IMR-90 (cell line): ENCODE measurements around the gene SYPL2. TPM values are rescaled to one million over a fixed set of nuclear protein-coding genes. Genes with fewer than 3 reads are reported as not detected.

ENCODE experiments used
- ATAC-seq: fragments of 200-7000 bp; cut with Tn5 transposase; 2 replicates; pipeline ENCODE4 v1.9.1; 2020; ENCODE audit warnings: low read depth, mild to moderate bottlenecking, moderate library complexity
- BruUV-seq: library from RNA; stranded (reverse); fragments of 400-500 nt; replicated peaks from 2 replicates; lab custom pipeline; 2021; lab: Mats Ljungman, UMichigan
- CTCF ChIA-PET: fragments of 300-600 bp; formaldehyde crosslinking; extraction: SDS; loops from one replicate; lab custom pipeline; 2021; ENCODE audit warnings: antibody characterized with exemption; lab: Yijun Ruan, JAX
- POLR2A ChIA-PET: fragments of 300-600 bp; sonication (Branson Sonifier 250); formaldehyde crosslinking; loops from one replicate; lab custom pipeline; 2022; ENCODE audit warnings: antibody characterized with exemption; ENCODE audit not compliant: unreplicated experiment; lab: Charles Lee
- DNase-seq: peaks from one replicate; pipeline ENCODE4 v3.0.0; 2013
- H2AFZ ChIP-seq: replicated peaks from 2 replicates; pipeline ENCODE3; 2013; ENCODE audit warnings: low read length, mild to moderate bottlenecking; ENCODE audit not compliant: poor library complexity
- H2AK5ac ChIP-seq: 2 replicates; pipeline ENCODE4 v1.6.1; 2013; ENCODE audit warnings: low read depth, low read length, inconsistent platforms
- H2AK9ac ChIP-seq: replicated peaks from 2 replicates; pipeline ENCODE3; 2013; ENCODE audit warnings: mild to moderate bottlenecking, low read depth, low read length, moderate library complexity; ENCODE audit not compliant: poor library complexity
- H2BK120ac ChIP-seq: 2 replicates; pipeline ENCODE4 v1.6.1; 2013; ENCODE audit warnings: low read depth, low read length, inconsistent platforms
- H2BK15ac ChIP-seq: 3 replicates; pipeline ENCODE4 v1.6.1; 2013; ENCODE audit warnings: low read depth, low read length, inconsistent platforms
- H2BK20ac ChIP-seq: 2 replicates; pipeline ENCODE4 v1.6.1; 2013; ENCODE audit warnings: low read depth, mild to moderate bottlenecking, inconsistent platforms, low read length, moderate library complexity
- H2BK5ac ChIP-seq: 2 replicates; pipeline ENCODE4 v1.6.1; 2013; ENCODE audit warnings: mild to moderate bottlenecking, low read depth, low read length, inconsistent platforms; ENCODE audit not compliant: poor library complexity, severe bottlenecking
- H3K14ac ChIP-seq: replicated peaks from 2 replicates; pipeline ENCODE4 v1.6.1; 2013; ENCODE audit warnings: low read depth, low read length, inconsistent platforms
- H3K18ac ChIP-seq: 2 replicates; pipeline ENCODE4 v1.6.1; 2013; ENCODE audit warnings: low read depth, low read length, control low read depth
- H3K23ac ChIP-seq: 2 replicates; pipeline ENCODE4 v1.6.1; 2013; ENCODE audit warnings: low read depth, low read length, inconsistent platforms
- H3K27ac ChIP-seq: 2 replicates; pipeline ENCODE4 v1.5.1; 2013; ENCODE audit warnings: mild to moderate bottlenecking, control low read depth, low read length; ENCODE audit not compliant: insufficient read depth
- H3K27me3 ChIP-seq: 2 replicates; pipeline ENCODE4 v1.6.1; 2013; ENCODE audit warnings: low read length; ENCODE audit not compliant: control insufficient read depth, insufficient read depth
- H3K36me3 ChIP-seq: 2 replicates; pipeline ENCODE4 v1.6.1; 2013; ENCODE audit warnings: low read length, mixed read lengths; ENCODE audit not compliant: control insufficient read depth, insufficient read depth
- H3K4ac ChIP-seq: 2 replicates; pipeline ENCODE4 v1.6.1; 2013; ENCODE audit warnings: low read depth, low read length, inconsistent platforms
- H3K4me1 ChIP-seq: 2 replicates; pipeline ENCODE4 v1.6.1; 2013; ENCODE audit warnings: low read length, mixed read lengths; ENCODE audit not compliant: control insufficient read depth, insufficient read depth
- H3K4me2 ChIP-seq: 2 replicates; pipeline ENCODE4 v1.6.1; 2013; ENCODE audit warnings: low read depth, mild to moderate bottlenecking, control low read depth, low read length, moderate library complexity
- H3K4me3 ChIP-seq: 2 replicates; pipeline ENCODE4 v1.5.1; 2013; ENCODE audit warnings: low read depth, mild to moderate bottlenecking, control low read depth, low read length, moderate library complexity; ENCODE audit not compliant: insufficient read depth
- H3K56ac ChIP-seq: 2 replicates; pipeline ENCODE4 v1.6.1; 2013; ENCODE audit warnings: low read length, inconsistent platforms; ENCODE audit not compliant: insufficient read depth; ENCODE audit errors: extremely low read depth
- H3K79me1 ChIP-seq, 2 experiments: 2 replicates each; pipeline ENCODE4 v1.6.1; 2013; ENCODE audit warnings: low read length in 2 of 2, inconsistent platforms in 1 of 2, low read depth in 1 of 2
- H3K9ac ChIP-seq: 2 replicates; pipeline ENCODE4 v1.6.1; 2013; ENCODE audit warnings: low read depth, low read length, control low read depth
- H3K9me1 ChIP-seq: 2 replicates; pipeline ENCODE4 v1.6.1; 2013; ENCODE audit warnings: low read length, inconsistent platforms; ENCODE audit not compliant: insufficient read depth
- H3K9me3 ChIP-seq: 2 replicates; pipeline ENCODE4 v1.6.1; 2013; ENCODE audit warnings: low read length; ENCODE audit not compliant: control insufficient read depth, insufficient read depth
- H4K20me1 ChIP-seq: 2 replicates; pipeline ENCODE4 v1.6.1; 2013; ENCODE audit warnings: low read length, inconsistent platforms; ENCODE audit not compliant: insufficient read depth
- H4K5ac ChIP-seq: 2 replicates; pipeline ENCODE4 v1.6.1; 2013; ENCODE audit warnings: mild to moderate bottlenecking, low read depth, low read length, control low read depth
- H4K8ac ChIP-seq, 2 experiments: 2 replicates each; pipeline ENCODE4 v1.6.1; 2013; ENCODE audit warnings: low read depth in 2 of 2, low read length in 2 of 2, control low read depth in 1 of 2, inconsistent platforms in 1 of 2
- H4K91ac ChIP-seq: 2 replicates; pipeline ENCODE4 v1.6.1; 2013; ENCODE audit warnings: low read depth, low read length, inconsistent platforms; ENCODE audit not compliant: insufficient read depth
- BHLHE40 ChIP-seq: fragments of 150-350 bp; IDR thresholded peaks from 2 replicates; pipeline ENCODE4 v1.6.1; 2016; ENCODE audit warnings: mild to moderate bottlenecking, low read depth, low read length
- CEBPB ChIP-seq: IDR thresholded peaks from 2 replicates; pipeline ENCODE4 v1.6.1; 2012; ENCODE audit warnings: low read depth, low read length, improper control_type of control experiment
- CHD1 ChIP-seq: IDR thresholded peaks from 2 replicates; pipeline ENCODE4 v1.6.1; 2012; ENCODE audit warnings: low read depth, low read length, improper control_type of control experiment
- CTCF ChIP-seq: conservative IDR thresholded peaks from 2 replicates; pipeline ENCODE4 v1.5.1; 2012; ENCODE audit warnings: mild to moderate bottlenecking, low read depth, low read length, improper control_type of control experiment
- ELK1 ChIP-seq: fragments of 150-350 bp; IDR thresholded peaks from 2 replicates; pipeline ENCODE4 v1.6.1; 2016; ENCODE audit warnings: low read depth, mild to moderate bottlenecking, low read length, moderate library complexity, borderline replicate concordance
- MAZ ChIP-seq: IDR thresholded peaks from 2 replicates; pipeline ENCODE4 v1.6.1; 2012; ENCODE audit warnings: low read depth, mild to moderate bottlenecking, low read length, improper control_type of control experiment, moderate library complexity, borderline replicate concordance
- MXI1 ChIP-seq: IDR thresholded peaks from 2 replicates; pipeline ENCODE4 v1.6.1; 2012; ENCODE audit warnings: low read depth, mild to moderate bottlenecking, low read length, moderate library complexity, borderline replicate concordance
- NFE2L2 ChIP-seq: fragments of 150-350 bp; IDR thresholded peaks from 2 replicates; pipeline ENCODE4 v1.6.1; 2016; ENCODE audit warnings: low read depth, mild to moderate bottlenecking, low read length
- POLR2A ChIP-seq: IDR thresholded peaks from 2 replicates; pipeline ENCODE4 v1.6.1; 2012; ENCODE audit warnings: mild to moderate bottlenecking, low read depth, low read length
- RAD21 ChIP-seq: IDR thresholded peaks from 2 replicates; pipeline ENCODE4 v1.6.1; 2012; ENCODE audit warnings: low read length, improper control_type of control experiment
- RCOR1 ChIP-seq: IDR thresholded peaks from 2 replicates; pipeline ENCODE4 v1.6.1; 2012; ENCODE audit warnings: mild to moderate bottlenecking, low read length, improper control_type of control experiment; ENCODE audit not compliant: insufficient replicate concordance
- RFX5 ChIP-seq: IDR thresholded peaks from 2 replicates; pipeline ENCODE4 v1.8.0; 2012; ENCODE audit warnings: low read depth, mild to moderate bottlenecking, low read length, moderate library complexity
- SMC3 ChIP-seq: fragments of 150-350 bp; IDR thresholded peaks from 2 replicates; pipeline ENCODE4 v1.6.1; 2016; ENCODE audit warnings: low read depth, mild to moderate bottlenecking, antibody characterized with exemption, low read length, moderate library complexity
- USF2 ChIP-seq: fragments of 150-350 bp; IDR thresholded peaks from 2 replicates; pipeline ENCODE4 v1.6.1; 2017; ENCODE audit warnings: mild to moderate bottlenecking, antibody characterized with exemption, low read length, low read depth
- WGBS, 2 experiments: methylation state at CpG; one replicate each; pipeline versions ENCODE4 v1.1.5 to v1.1.7; 2013; ENCODE audit warnings: missing lambda C conversion rate in 2 of 2; ENCODE audit not compliant: insufficient read length in 1 of 2; ENCODE audit errors: extremely low coverage in 2 of 2; 5-methylcytosine and 5-hydroxymethylcytosine counted together
- dilution Hi-C: fragments of 300-500 bp; cut with HindIII; formaldehyde crosslinking; loops from one replicate; pipeline ENCODE4 v1.14.3; 2018; ENCODE audit warnings: low sequenced_read_pairs; ENCODE audit not compliant: unreplicated experiment
- in situ Hi-C: fragments of 300-500 bp; cut with MboI; formaldehyde crosslinking; loops from 3 replicates; pipeline ENCODE4 v1.14.3; 2019; ENCODE audit warnings: low sequenced_read_pairs, inconsistent platforms, mixed read lengths
- intact Hi-C: fragments of 100-400 bp; cut with micrococcal nuclease; formaldehyde crosslinking; loops from 2 replicates; pipeline ENCODE4 v1.10.0; 2022
- polyA plus RNA-seq, 3 experiments: library from polyadenylated mRNA; depleted of rRNA; stranded (reverse); fragments of >200 nt; gene quantifications; 2 replicates each; pipeline ENCODE4 v1.2.3, GENCODE V29; 2012; ENCODE audit warnings: low replicate concordance in 1 of 3
- total RNA-seq: library from RNA; depleted of rRNA; stranded (reverse); fragments of >200 nt; gene quantifications from 2 replicates; pipeline ENCODE4 v1.2.3, GENCODE V29; 2012

SYPL2 gene
- total and polyA plus RNA-seq, 2 of the 4 experiments (the other 2 are of a cell fraction) = under 0.01 to 0.65 TPM

- H3K27me3 ChIP-seq = peaks cover 17% of the 10 kb centered on the region
- TF ChIP-seq CHD1 (no peak), MXI1 (no peak), RCOR1 (no peak), CTCF (no peak), RFX5 (no peak), ELK1 (no peak), RAD21 (no peak), NFE2L2 (no peak), MAZ (no peak), BHLHE40 (no peak), CEBPB (no peak), USF2 (no peak), SMC3 (no peak), POLR2A (no peak)
- peak overlapping the region; percentile 90 for H3K4ac ChIP-seq
- dilution Hi-C loops = no loop called here
- H3K9me3 ChIP-seq = no peaks in the 10 kb centered on the region
- peak overlapping the region; percentile 62 for H3K56ac ChIP-seq
- peak overlapping the region; percentile 81 for H4K91ac ChIP-seq
- no peaks in the 10 kb centered on the region for H4K20me1 ChIP-seq
- ChIA-PET CTCF (interaction anchor here (0.6 to 1.1 kb wide), 2 partner anchors 10 to 28 kb away, joined by 3 to 5 read pairs; partner anchors contain the start of gene CYB561D1), POLR2A (interaction anchor here (0.6 kb wide), 1 partner anchor 48 kb away, joined by 3 read pairs; no protein-coding TSS in a partner anchor)
- in situ Hi-C loops = no loop called here
- H2AFZ ChIP-seq = peak overlapping the region; percentile 97
- H3K79me1 ChIP-seq = peaks cover 9 to 22% of the 10 kb centered on the region in 2 experiments; a peak in 3 of 4 replicates
- H3K4me3 ChIP-seq = peak overlapping the region; percentile 59
- peak overlapping the region; percentile 93 to 94 for H4K8ac ChIP-seq
- ATAC-seq (0 out of 2 replicates have a peak, but pooled peaks have one; percentile 3), DNase-seq (no peak)
- BruUV-seq = no TSS peak
- H3K9ac ChIP-seq = peak overlapping the region; percentile 91
- peaks cover 14% of the 10 kb centered on the region; the same call in 1 of the 2 replicates for H3K36me3 ChIP-seq
- peak overlapping the region; percentile 43; the same call in 1 of the 2 replicates for H2BK20ac ChIP-seq
- 0% methylated on average over 3 of the region's 15 CpGs; no CpG with 5 or more reads in 1 of the 2 experiments for WGBS, 2 experiments
- peaks cover 9% of the 10 kb centered on the region for H3K4me1 ChIP-seq
- H2BK5ac ChIP-seq = peak overlapping the region; percentile 88
- peak overlapping the region; percentile 88; the same call in 1 of the 3 replicates for H2BK15ac ChIP-seq
- peak overlapping the region; percentile 71; the same call in 1 of the 2 replicates for H3K23ac ChIP-seq
- peak overlapping the region; percentile 99 for H3K27ac ChIP-seq
- H4K5ac ChIP-seq = peak overlapping the region; percentile 74
- H2AK9ac ChIP-seq = peak overlapping the region; percentile 86
- H2BK120ac ChIP-seq = peak overlapping the region; percentile 78
- intact Hi-C loops = loop anchor here (5.0 kb wide), 1 partner anchor 37 kb away; no protein-coding TSS in a partner anchor
- H3K9me1 ChIP-seq = peaks cover 8% of the 10 kb centered on the region
- peak overlapping the region; percentile 9; the same call in 1 of the 2 replicates for H3K18ac ChIP-seq
- peak overlapping the region; percentile 74 for H3K4me2 ChIP-seq
- peak overlapping the region; percentile 97 for H3K14ac ChIP-seq
- peak overlapping the region; percentile 42 for H2AK5ac ChIP-seq
These were observed 18.2 kb downstream of the SYPL2 start for GRCh38 chr1:109484519-109484975.
